B cell (primary cell): ENCODE measurements around the gene SREK1. TPM values are rescaled to one million over a fixed set of nuclear protein-coding genes. Genes with fewer than 3 reads are reported as not detected.

ENCODE experiments used
- ATAC-seq: fragments of 200-7000 bp; cut with Tn5 transposase; one replicate; pipeline ENCODE4 v1.10.0; 2021; ENCODE audit warnings: low read depth, mild to moderate bottlenecking, moderate number of reproducible peaks, moderate library complexity
- CTCF ChIA-PET: fragments of 350-600 bp; sonication (Branson Sonifier 250); formaldehyde crosslinking; loops from one replicate; lab custom pipeline; 2021; ENCODE audit warnings: antibody characterized with exemption, inconsistent platforms; lab: Charles Lee
- POLR2A ChIA-PET: fragments of 350-600 bp; sonication (Branson Sonifier 250); formaldehyde crosslinking; loops from one replicate; lab custom pipeline; 2021; ENCODE audit warnings: antibody characterized with exemption; lab: Charles Lee
- DNase-seq: peaks from one replicate; pipeline ENCODE4 v3.0.0; 2013
- H2AFZ ChIP-seq: 2 replicates; pipeline ENCODE4 v1.6.1; 2012; ENCODE audit warnings: mild to moderate bottlenecking, low read depth, low read length; ENCODE audit not compliant: insufficient read depth, poor library complexity, severe bottlenecking
- H3K27ac ChIP-seq, 2 donors: 1 replicate in 1 of 2; 2 replicates in 1 of 2; pipeline ENCODE4 v1.5.1; 2012 to 2013; ENCODE audit warnings: low read length in 2 of 2, mild to moderate bottlenecking in 2 of 2, moderate library complexity in 1 of 2
- H3K27me3 ChIP-seq, 4 experiments: fragments of 200-600 bp in 1 of 4; sonication (generic) in 1 of 4; replicated peaks in 1 of 4; 1 replicate in 2 of 4; 2 replicates in 2 of 4; pipeline versions ENCODE4 v1.6.1 to v1.7.0; 2013 to 2016; ENCODE audit warnings: low read length in 3 of 4, mild to moderate bottlenecking in 2 of 4, mixed read lengths in 1 of 4, moderate library complexity in 1 of 4; ENCODE audit not compliant: insufficient read depth in 4 of 4, control insufficient read depth in 3 of 4; ENCODE audit errors: control extremely low read depth in 1 of 4
- H3K36me3 ChIP-seq, 2 experiments: replicated peaks in 1 of 2; 1 replicate in 1 of 2; 2 replicates in 1 of 2; pipeline versions ENCODE4 v1.6.1 to v1.7.1; 2013; ENCODE audit warnings: low read length in 1 of 2; ENCODE audit not compliant: insufficient read depth in 2 of 2, control insufficient read depth in 1 of 2; ENCODE audit errors: control extremely low read depth in 1 of 2, extremely low read depth in 1 of 2
- H3K4me1 ChIP-seq, 2 donors: fragments of 200-600 bp in 1 of 2; sonication (generic) in 1 of 2; 1 replicate in 1 of 2; 2 replicates in 1 of 2; pipeline versions ENCODE4 v1.5.1 to v1.6.1; 2013 to 2017; ENCODE audit warnings: low read length in 2 of 2; ENCODE audit not compliant: control insufficient read depth in 2 of 2, insufficient read depth in 2 of 2
- H3K4me2 ChIP-seq: replicated peaks from 2 replicates; pipeline ENCODE3; 2012; ENCODE audit warnings: mild to moderate bottlenecking, low read depth, low read length; ENCODE audit not compliant: poor library complexity, severe bottlenecking
- H3K4me3 ChIP-seq, 5 experiments: fragments of 200-600 bp in 1 of 5; sonication (generic) in 1 of 5; 1 replicate in 3 of 5; 2 replicates in 2 of 5; pipeline versions ENCODE4 v1.5.1 to v1.7.0; 2011 to 2016; ENCODE audit warnings: low read length in 4 of 5, mild to moderate bottlenecking in 4 of 5, low read depth in 2 of 5, control low read depth in 1 of 5, moderate library complexity in 1 of 5; ENCODE audit not compliant: insufficient read depth in 1 of 5; ENCODE audit errors: control extremely low read depth in 1 of 5, extremely low read depth in 1 of 5
- H3K79me2 ChIP-seq: fragments of 200-600 bp; sonication (generic); one replicate; pipeline ENCODE4 v1.6.0; 2016; ENCODE audit warnings: low read length; ENCODE audit not compliant: control insufficient read depth, insufficient read depth
- H3K9ac ChIP-seq: fragments of 200-600 bp; sonication (generic); 2 replicates; pipeline ENCODE4 v1.6.1; 2017; ENCODE audit warnings: mild to moderate bottlenecking, low read length, moderate library complexity
- H3K9me3 ChIP-seq, 3 donors: one replicate each; pipeline versions ENCODE4 v1.6.1 to v1.7.1; 2013; ENCODE audit warnings: low read length in 2 of 3; ENCODE audit not compliant: control insufficient read depth in 2 of 3, insufficient read depth in 1 of 3; ENCODE audit errors: control extremely low read depth in 1 of 3
- H4K20me1 ChIP-seq: 2 replicates; pipeline ENCODE4 v1.6.0; 2012; ENCODE audit warnings: mild to moderate bottlenecking, low read length; ENCODE audit not compliant: insufficient read depth, control insufficient read depth, poor library complexity, severe bottlenecking
- H3K27ac Mint-ChIP-seq: one replicate; pipeline ENCODE4 v1.8.0; 2021; ENCODE audit warnings: mixed read lengths
- H3K27me3 Mint-ChIP-seq: one replicate; pipeline ENCODE4 v1.8.0; 2021; ENCODE audit warnings: mixed read lengths
- H3K4me1 Mint-ChIP-seq: one replicate; pipeline ENCODE4 v1.8.0; 2021; ENCODE audit warnings: mixed read lengths
- H3K4me3 Mint-ChIP-seq: one replicate; pipeline ENCODE4 v1.8.0; 2021; ENCODE audit warnings: mixed read lengths
- H3K9me3 Mint-ChIP-seq: one replicate; pipeline ENCODE4 v1.8.0; 2022; ENCODE audit warnings: mixed read lengths; ENCODE audit not compliant: insufficient read depth
- EZH2 ChIP-seq: IDR thresholded peaks from 2 replicates; pipeline ENCODE4 v1.6.1; 2012; ENCODE audit warnings: borderline replicate concordance, low read depth, mild to moderate bottlenecking, moderate library complexity, low read length; ENCODE audit not compliant: insufficient read depth, poor library complexity, severe bottlenecking
- WGBS: methylation state at CpG from one replicate; pipeline ENCODE4 v1.1.5; 2013; ENCODE audit warnings: missing lambda C conversion rate; ENCODE audit not compliant: insufficient coverage; 5-methylcytosine and 5-hydroxymethylcytosine counted together
- intact Hi-C: fragments of 100-400 bp; cut with micrococcal nuclease; formaldehyde crosslinking; loops from one replicate; pipeline ENCODE4 v1.10.0; 2022
- polyA plus RNA-seq: library from polyadenylated mRNA; depleted of rRNA; stranded (reverse); fragments of >200 nt; gene quantifications from 2 replicates; pipeline ENCODE4 v1.2.3, GENCODE V29; 2012
- total RNA-seq, 2 donors: library from RNA; stranded (reverse); fragments of 120-200 nt in 1 of 2; gene quantifications; 1 replicate in 1 of 2; 2 replicates in 1 of 2; pipeline versions ENCODE4 v1.2.3 to v1.2.4, GENCODE V29; 2013 to 2022
- TF ChIP-seq, protein P1 (sequence below): fragments of 200-600 bp; IDR thresholded peaks from one replicate; pipeline ENCODE4 v1.8.0; 2022; ENCODE audit warnings: antibody characterized with exemption, mild to moderate bottlenecking

Gene SREK1
- total and polyA plus RNA-seq, 2 donors (not counting 1 experiment from before 2014, with no cell fraction given) = 24.1 to 117 TPM

GRCh38 chr5:66149950-66150349 is 5.8 kb downstream of the SREK1 start:
- Histone ChIP-seq H3K9me3 (no peaks in the 10 kb centered on the region), H3K27me3 (no peaks in the 10 kb centered on the region), H4K20me1 (peaks cover 25% of the 10 kb centered on the region), H3K36me3 (peaks cover 0 to 7% of the 10 kb centered on the region in 2 experiments), H3K9ac (no peak overlapping the region), H3K27ac (no peak overlapping the region), H3K4me2 (no peak overlapping the region), H3K4me3 (no peak overlapping the region), H3K4me1 (peaks cover 3 to 10% of the 10 kb centered on the region in 2 donors), H2AFZ (no peak overlapping the region), H3K79me2 (peaks cover 95% of the 10 kb centered on the region)
- H3K27ac Mint-ChIP-seq = no peak overlapping the region
- no peak for ATAC-seq
- ChIA-PET CTCF (no interaction called here), POLR2A (no interaction called here)
- DNase-seq = no peak
- H3K4me1 Mint-ChIP-seq = peaks cover 42% of the 10 kb centered on the region
- 90% methylated on average over 2 of the region's 3 CpGs for WGBS
- H3K4me3 Mint-ChIP-seq = no peak overlapping the region
- TF ChIP-seq, protein P1, sequence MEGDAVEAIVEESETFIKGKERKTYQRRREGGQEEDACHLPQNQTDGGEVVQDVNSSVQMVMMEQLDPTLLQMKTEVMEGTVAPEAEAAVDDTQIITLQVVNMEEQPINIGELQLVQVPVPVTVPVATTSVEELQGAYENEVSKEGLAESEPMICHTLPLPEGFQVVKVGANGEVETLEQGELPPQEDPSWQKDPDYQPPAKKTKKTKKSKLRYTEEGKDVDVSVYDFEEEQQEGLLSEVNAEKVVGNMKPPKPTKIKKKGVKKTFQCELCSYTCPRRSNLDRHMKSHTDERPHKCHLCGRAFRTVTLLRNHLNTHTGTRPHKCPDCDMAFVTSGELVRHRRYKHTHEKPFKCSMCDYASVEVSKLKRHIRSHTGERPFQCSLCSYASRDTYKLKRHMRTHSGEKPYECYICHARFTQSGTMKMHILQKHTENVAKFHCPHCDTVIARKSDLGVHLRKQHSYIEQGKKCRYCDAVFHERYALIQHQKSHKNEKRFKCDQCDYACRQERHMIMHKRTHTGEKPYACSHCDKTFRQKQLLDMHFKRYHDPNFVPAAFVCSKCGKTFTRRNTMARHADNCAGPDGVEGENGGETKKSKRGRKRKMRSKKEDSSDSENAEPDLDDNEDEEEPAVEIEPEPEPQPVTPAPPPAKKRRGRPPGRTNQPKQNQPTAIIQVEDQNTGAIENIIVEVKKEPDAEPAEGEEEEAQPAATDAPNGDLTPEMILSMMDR = no peak
- TF ChIP-seq EZH2 = no peak
- H3K27me3 Mint-ChIP-seq = no peaks in the 10 kb centered on the region
- H3K9me3 Mint-ChIP-seq = no peaks in the 10 kb centered on the region
- intact Hi-C loops = loop anchor here (10.0 kb wide), 1 partner anchor 365 kb away; no protein-coding TSS in a partner anchor

- Histone ChIP-seq H3K27ac (no peak overlapping the region), H4K20me1 (peaks cover 25% of the 10 kb centered on the region), H3K9me3 (no peaks in the 10 kb centered on the region), H3K9ac (no peak overlapping the region), H3K4me1 (peaks cover under 1 to 4% of the 10 kb centered on the region in 2 donors), H3K4me2 (no peak overlapping the region), H3K4me3 (no peak overlapping the region), H3K79me2 (peaks cover 84% of the 10 kb centered on the region), H3K36me3 (peaks cover 0 to 9% of the 10 kb centered on the region in 2 experiments), H3K27me3 (no peaks in the 10 kb centered on the region), H2AFZ (no peak overlapping the region)
- ATAC-seq (no peak), DNase-seq (no peak)
- Mint-ChIP-seq H3K4me3 (no peak overlapping the region), H3K27me3 (no peaks in the 10 kb centered on the region), H3K4me1 (peaks cover 34% of the 10 kb centered on the region), H3K9me3 (no peaks in the 10 kb centered on the region), H3K27ac (no peak overlapping the region)
- CTCF ChIA-PET = interaction anchor here (0.7 kb wide), 1 partner anchor 1320 kb away, joined by 3 read pairs; no protein-coding TSS in a partner anchor
- intact Hi-C loops = no loop called here
- POLR2A ChIA-PET = no interaction called here
- 83% methylated on average over 2 of the region's 2 CpGs for WGBS
- TF ChIP-seq EZH2 = no peak
- TF ChIP-seq, protein P1 = no peak
These were observed 6.9 kb downstream of the SREK1 start for GRCh38 chr5:66151030-66151429.
